GM12875 (cell line): ENCODE measurements around the gene ARHGAP5.

Experiments
- H3K4me3 ChIP-seq: one replicate; pipeline ENCODE4 v1.5.1; 2011; ENCODE audit warnings: low read depth, low read length, control low read depth
- CTCF ChIP-seq: IDR thresholded peaks from 2 replicates; pipeline ENCODE4 v1.5.1; 2011; ENCODE audit warnings: low read depth, mild to moderate bottlenecking, control low read depth, inconsistent platforms, low read length, moderate library complexity, borderline replicate concordance; ENCODE audit not compliant: insufficient read depth

The ARHGAP5 gene

DNA sequence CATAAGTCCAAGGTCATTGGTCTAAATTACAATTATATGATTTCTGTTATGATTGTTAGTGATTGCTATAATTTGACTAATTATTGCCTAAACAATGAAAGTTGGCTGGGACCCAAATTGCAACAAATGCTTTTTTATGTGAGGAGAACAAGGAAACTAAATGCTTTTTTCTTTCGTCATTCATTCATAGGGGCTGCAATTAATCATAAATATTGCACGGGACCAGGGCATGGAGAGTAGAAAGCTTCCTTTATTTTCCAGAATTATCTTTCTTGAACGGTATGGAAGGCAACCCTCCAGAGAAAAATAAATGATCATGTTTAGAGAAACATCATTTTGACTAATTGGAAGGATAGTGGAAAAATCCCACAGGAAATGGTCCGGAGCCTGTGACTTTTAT, 32.6 kb upstream of the ARHGAP5 start:
- no peak overlapping the region for H3K4me3 ChIP-seq
- no peak for TF ChIP-seq CTCF

DNA sequence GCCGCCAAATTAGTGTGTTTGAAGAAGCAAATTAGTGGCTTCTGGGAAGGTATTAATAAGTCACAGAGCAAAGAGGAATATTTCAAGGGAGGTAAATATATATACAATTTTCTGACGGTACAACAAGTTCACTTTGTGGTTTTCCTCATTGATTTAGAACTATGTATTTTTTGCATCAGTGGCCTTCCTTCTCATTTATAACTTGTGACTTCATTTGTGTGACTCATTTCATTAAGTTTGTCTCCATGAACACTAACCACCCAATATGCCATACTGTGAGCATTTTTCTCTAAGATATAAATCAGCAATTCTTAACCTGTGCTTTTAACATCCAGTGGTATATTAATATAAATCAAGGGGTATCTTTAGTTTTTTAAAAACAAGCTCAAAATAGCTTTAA, 29.3 kb upstream of the ARHGAP5 start:
- H3K4me3 ChIP-seq = no peak overlapping the region
- no peak for TF ChIP-seq CTCF

- H3K4me3 ChIP-seq = no peak overlapping the region
- no peak for TF ChIP-seq CTCF
Observed at GRCh38 chr14:32049361-32050088, 27.6 kb upstream of the ARHGAP5 start.

- TF ChIP-seq CTCF = no peak
- no peak overlapping the region for H3K4me3 ChIP-seq
Observed at GRCh38 chr14:32050878-32051277, 26.2 kb upstream of the ARHGAP5 start.

DNA sequence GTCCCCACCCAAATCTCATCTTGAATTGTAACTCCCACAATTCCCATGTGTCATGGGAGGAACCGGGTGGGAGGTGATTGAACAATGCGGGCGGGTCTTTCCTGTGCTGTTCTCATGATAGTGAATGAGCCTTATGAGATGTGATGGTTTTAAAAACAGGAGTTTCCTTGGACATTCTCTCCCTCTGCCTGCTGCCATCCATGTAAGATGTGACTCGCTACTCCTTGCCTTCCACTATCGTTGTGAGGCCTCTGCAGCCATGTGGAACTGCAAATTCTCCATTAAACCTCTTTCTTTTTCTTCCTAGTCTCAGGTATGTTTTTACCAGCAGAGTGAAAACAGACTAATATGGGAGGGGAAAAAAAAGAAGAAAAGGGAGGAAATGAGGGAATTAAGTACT, 22.6 kb upstream of the ARHGAP5 start:
- TF ChIP-seq CTCF = no peak
- H3K4me3 ChIP-seq = no peak overlapping the region

- H3K4me3 ChIP-seq = no peak overlapping the region
- TF ChIP-seq CTCF = no peak
Observed at GRCh38 chr14:32055175-32055574, 21.9 kb upstream of the ARHGAP5 start.

GRCh38 chr14:32059702-32060101, 17.4 kb upstream of the ARHGAP5 start:
- TF ChIP-seq CTCF = no peak
- H3K4me3 ChIP-seq = no peak overlapping the region
